Skeletal muscle tissue (tissue), 4 donors: ENCODE measurements around the gene KCNA1. TPM values are rescaled to one million over a fixed set of nuclear protein-coding genes. Genes with fewer than 3 reads are reported as not detected.

Experiments used
- H3K27ac ChIP-seq: one replicate; pipeline ENCODE4 v1.7.0; 2013; ENCODE audit warnings: mild to moderate bottlenecking, low read depth, low read length, inconsistent platforms
- H3K27me3 ChIP-seq, 3 donors: one replicate each; pipeline ENCODE4 v1.7.0; 2013; ENCODE audit warnings: low read length in 3 of 3; ENCODE audit not compliant: control insufficient read depth in 3 of 3, insufficient read depth in 3 of 3
- H3K36me3 ChIP-seq, 3 donors: one replicate each; pipeline ENCODE4 v1.7.0; 2013; ENCODE audit warnings: low read length in 3 of 3; ENCODE audit not compliant: control insufficient read depth in 3 of 3, insufficient read depth in 3 of 3
- H3K4me1 ChIP-seq, 3 donors: one replicate each; pipeline ENCODE4 v1.7.0; 2013; ENCODE audit warnings: low read length in 3 of 3, mild to moderate bottlenecking in 3 of 3; ENCODE audit not compliant: control insufficient read depth in 3 of 3, insufficient read depth in 3 of 3
- H3K4me3 ChIP-seq, 3 donors: one replicate each; pipeline ENCODE4 v1.7.0; 2013; ENCODE audit warnings: low read length in 3 of 3
- H3K9ac ChIP-seq, 3 donors: one replicate each; pipeline ENCODE4 v1.7.0; 2013; ENCODE audit warnings: low read length in 3 of 3, mild to moderate bottlenecking in 3 of 3, moderate library complexity in 2 of 3, low read depth in 1 of 3
- H3K9me3 ChIP-seq, 3 donors: one replicate each; pipeline ENCODE4 v1.7.0; 2013; ENCODE audit warnings: low read length in 3 of 3; ENCODE audit not compliant: control insufficient read depth in 3 of 3
- total RNA-seq: library from RNA; depleted of rRNA; stranded (reverse); fragments of >200 nt; gene quantifications from one replicate; pipeline ENCODE4 v1.2.3, GENCODE V29; 2014
- donor health status: Osteomylitis.

The KCNA1 gene
- total RNA-seq, 1 donor from 2014 or later = 1.6 TPM

GRCh38 chr12:4909410-4909733 is 333 bp upstream of the KCNA1 start:
- no peak overlapping the region for H3K9ac ChIP-seq
- peak overlapping the region; percentile 23 to 70 (median 60) for H3K4me3 ChIP-seq
- H3K4me1 ChIP-seq = peaks cover 18 to 22% (median 19%) of the 10 kb centered on the region in 3 donors
- peaks cover 0 to 3% (median 2%) of the 10 kb centered on the region in 3 donors for H3K9me3 ChIP-seq
- no peaks in the 10 kb centered on the region for H3K36me3 ChIP-seq
- H3K27ac ChIP-seq = no peak overlapping the region
- H3K27me3 ChIP-seq = peaks cover 61 to 64% (median 63%) of the 10 kb centered on the region in 3 donors

GRCh38 chr12:4910502-4911315 is 1.0 kb downstream of the KCNA1 start:
- peak overlapping the region; percentile 41 to 72 (median 67) for H3K4me3 ChIP-seq
- no peak overlapping the region for H3K9ac ChIP-seq
- peaks cover 0 to 3% (median 2%) of the 10 kb centered on the region in 3 donors for H3K9me3 ChIP-seq
- H3K27ac ChIP-seq = no peak overlapping the region
- H3K27me3 ChIP-seq = peaks cover 62 to 66% (median 65%) of the 10 kb centered on the region in 3 donors
- H3K36me3 ChIP-seq = no peaks in the 10 kb centered on the region
- H3K4me1 ChIP-seq = peaks cover 18 to 22% (median 19%) of the 10 kb centered on the region in 3 donors

- no peak overlapping the region for H3K27ac ChIP-seq
- peaks cover 0 to 3% (median 2%) of the 10 kb centered on the region in 3 donors for H3K9me3 ChIP-seq
- peaks cover 18 to 22% (median 19%) of the 10 kb centered on the region in 3 donors for H3K4me1 ChIP-seq
- no peak overlapping the region for H3K4me3 ChIP-seq
- peaks cover 62 to 65% (median 64%) of the 10 kb centered on the region in 3 donors for H3K27me3 ChIP-seq
- no peaks in the 10 kb centered on the region for H3K36me3 ChIP-seq
- no peak overlapping the region for H3K9ac ChIP-seq
Measured at GRCh38 chr12:4911316-4911994, 1.8 kb downstream of the KCNA1 start.

- no peak overlapping the region for H3K9ac ChIP-seq
- no peaks in the 10 kb centered on the region for H3K36me3 ChIP-seq
- peaks cover 10 to 12% (median 11%) of the 10 kb centered on the region in 3 donors for H3K4me1 ChIP-seq
- H3K4me3 ChIP-seq = no peak overlapping the region
- H3K27ac ChIP-seq = no peak overlapping the region
- H3K9me3 ChIP-seq = peaks cover 0 to 3% (median 2%) of the 10 kb centered on the region in 3 donors
- H3K27me3 ChIP-seq = peaks cover 32 to 38% (median 37%) of the 10 kb centered on the region in 3 donors
Measured at GRCh38 chr12:4914720-4915119, 5.0 kb downstream of the KCNA1 start.

GRCh38 chr12:4915752-4916151 is 6.0 kb downstream of the KCNA1 start:
- peaks cover 22 to 29% (median 29%) of the 10 kb centered on the region in 3 donors for H3K27me3 ChIP-seq
- no peak overlapping the region for H3K27ac ChIP-seq
- H3K4me1 ChIP-seq = peaks cover 2 to 3% (median 2%) of the 10 kb centered on the region in 3 donors
- H3K9me3 ChIP-seq = peaks cover 0 to 3% (median 2%) of the 10 kb centered on the region in 3 donors
- no peak overlapping the region for H3K4me3 ChIP-seq
- H3K9ac ChIP-seq = no peak overlapping the region
- H3K36me3 ChIP-seq = no peaks in the 10 kb centered on the region

- no peaks in the 10 kb centered on the region for H3K36me3 ChIP-seq
- no peak overlapping the region for H3K27ac ChIP-seq
- no peak overlapping the region for H3K4me3 ChIP-seq
- H3K4me1 ChIP-seq = no peaks in the 10 kb centered on the region
- no peak overlapping the region for H3K9ac ChIP-seq
- H3K27me3 ChIP-seq = peaks cover 5 to 12% (median 10%) of the 10 kb centered on the region in 3 donors
- H3K9me3 ChIP-seq = no peaks in the 10 kb centered on the region
Measured at GRCh38 chr12:4918950-4919660, 9.4 kb downstream of the KCNA1 start.

GRCh38 chr12:4932576-4932975 is 22.9 kb downstream of the KCNA1 start:
- no peaks in the 10 kb centered on the region for H3K9me3 ChIP-seq
- H3K9ac ChIP-seq = no peak overlapping the region
- no peaks in the 10 kb centered on the region for H3K36me3 ChIP-seq
- peaks cover 8 to 20% (median 14%) of the 10 kb centered on the region in 3 donors for H3K27me3 ChIP-seq
- H3K27ac ChIP-seq = no peak overlapping the region
- no peaks in the 10 kb centered on the region for H3K4me1 ChIP-seq
- no peak overlapping the region for H3K4me3 ChIP-seq

GRCh38 chr12:4933411-4933810 is 23.7 kb downstream of the KCNA1 start:
- no peak overlapping the region for H3K9ac ChIP-seq
- no peaks in the 10 kb centered on the region for H3K9me3 ChIP-seq
- no peaks in the 10 kb centered on the region for H3K36me3 ChIP-seq
- no peaks in the 10 kb centered on the region for H3K4me1 ChIP-seq
- no peak overlapping the region for H3K27ac ChIP-seq
- no peak overlapping the region for H3K4me3 ChIP-seq
- H3K27me3 ChIP-seq = peaks cover 8 to 20% (median 14%) of the 10 kb centered on the region in 3 donors

GRCh38 chr12:4934407-4935035 is 24.8 kb downstream of the KCNA1 start:
- Histone ChIP-seq H3K4me3 (no peak overlapping the region), H3K27me3 (peaks cover 8 to 20% (median 17%) of the 10 kb centered on the region in 3 donors), H3K9me3 (no peaks in the 10 kb centered on the region), H3K27ac (no peak overlapping the region), H3K9ac (no peak overlapping the region), H3K4me1 (no peaks in the 10 kb centered on the region), H3K36me3 (no peaks in the 10 kb centered on the region)
